ENCODE data around the gene PTPRG. TPM values are rescaled to one million over a fixed set of nuclear protein-coding genes. Genes with fewer than 3 reads are reported as not detected.
"Not testable (repeated sequence)": the region's sequence is repeated elsewhere in the genome, so short reads cannot be mapped to it uniquely, and the experiment has no call there.

PTPRG gene
- total RNA-seq, 2 experiments from 2014 or later = 0.24 to 0.37 TPM

DNA sequence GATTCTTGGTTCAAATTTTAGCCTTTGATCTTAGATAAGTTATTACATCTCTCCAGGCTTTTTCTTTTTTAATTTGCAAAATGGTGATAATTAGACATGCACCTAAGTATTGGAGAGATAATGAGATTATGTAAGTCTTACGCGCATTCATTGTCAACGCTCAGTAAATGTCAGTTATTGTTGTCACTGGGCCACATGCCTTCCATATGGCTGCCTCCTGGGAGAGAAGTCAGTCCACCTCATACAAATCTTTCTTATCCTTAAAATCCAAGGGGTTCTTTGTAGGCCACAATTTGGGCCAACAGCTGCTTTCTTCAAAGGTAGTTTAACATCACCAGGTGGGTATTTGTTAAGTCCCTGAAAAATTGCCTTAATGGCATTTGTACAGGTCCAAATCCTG is 25.5 kb upstream of the PTPRG start:
- no peaks in the 10 kb centered on the region for H3K36me3 Mint-ChIP-seq (ENCODE audit: low read depth)
- CTCF ChIA-PET = interaction anchor here (1.0 to 1.2 kb wide), 2 partner anchors 47 to 653 kb away, joined by 3 read pairs; no protein-coding TSS in a partner anchor
- H3K4me3 Mint-ChIP-seq = no peak overlapping the region
- H3K27me3 Mint-ChIP-seq (ENCODE audit: low read depth) = peaks cover 7% of the 10 kb centered on the region
- DNase-seq = no peak
- no peaks in the 10 kb centered on the region for H3K4me1 Mint-ChIP-seq (ENCODE audit: low read depth)
- H3K9me3 Mint-ChIP-seq = no peaks in the 10 kb centered on the region
- H3K27ac Mint-ChIP-seq = no peak overlapping the region
- intact Hi-C loops (cut with micrococcal nuclease) = no loop called here

DNA sequence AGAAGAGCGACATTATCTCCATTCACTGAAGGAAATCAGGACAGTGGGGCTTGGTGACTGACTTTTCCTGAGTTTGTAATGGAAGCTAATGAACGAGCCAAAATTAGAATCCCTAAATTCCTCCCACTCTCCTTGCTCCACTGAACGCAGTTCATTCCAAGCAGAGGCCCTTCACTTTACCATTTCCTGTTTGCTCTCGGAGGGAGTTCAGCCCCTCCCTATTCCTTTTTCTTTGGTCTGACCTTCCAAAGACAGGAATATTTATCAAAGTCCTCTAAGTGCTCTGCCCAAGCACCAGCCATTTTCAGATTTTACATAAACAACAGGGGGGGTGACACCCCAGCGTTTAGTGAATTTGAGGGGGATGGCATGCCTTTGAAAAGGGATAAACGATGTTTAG is 24.0 kb upstream of the PTPRG start:
- DNase-seq = no peak
- CTCF ChIA-PET = no interaction called here
- Mint-ChIP-seq H3K4me1 (ENCODE audit: low read depth) (no peaks in the 10 kb centered on the region), H3K9me3 (no peaks in the 10 kb centered on the region), H3K4me3 (no peak overlapping the region), H3K27ac (no peak overlapping the region), H3K27me3 (ENCODE audit: low read depth) (peaks cover 10% of the 10 kb centered on the region), H3K36me3 (ENCODE audit: low read depth) (no peaks in the 10 kb centered on the region)
- intact Hi-C loops (cut with micrococcal nuclease) = no loop called here

DNA sequence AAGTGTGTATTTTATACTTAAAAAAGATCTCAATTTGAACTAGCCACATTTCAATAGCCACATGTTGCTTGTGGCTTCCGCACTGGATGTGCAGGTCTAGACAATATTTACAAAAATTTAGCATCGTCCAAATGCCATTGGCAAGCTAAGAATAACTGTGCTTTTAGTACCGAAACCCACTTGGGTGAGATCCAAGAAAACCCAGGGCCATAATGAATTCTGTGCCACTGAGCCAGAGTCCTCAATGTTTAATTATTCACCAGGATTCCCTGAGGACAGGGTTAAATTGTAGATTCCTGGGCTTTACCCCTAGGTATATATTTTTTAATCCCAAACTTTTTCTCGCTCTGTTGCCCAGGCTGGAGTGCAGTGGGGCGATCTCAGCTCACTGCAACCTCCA is 22.9 kb upstream of the PTPRG start:
- Mint-ChIP-seq H3K4me3 (no peak overlapping the region), H3K27me3 (ENCODE audit: low read depth) (peaks cover 10% of the 10 kb centered on the region), H3K4me1 (ENCODE audit: low read depth) (no peaks in the 10 kb centered on the region), H3K36me3 (ENCODE audit: low read depth) (no peaks in the 10 kb centered on the region), H3K9me3 (no peaks in the 10 kb centered on the region), H3K27ac (no peak overlapping the region)
- DNase-seq = no peak
- intact Hi-C loops (cut with micrococcal nuclease) = no loop called here
- CTCF ChIA-PET = no interaction called here

DNA sequence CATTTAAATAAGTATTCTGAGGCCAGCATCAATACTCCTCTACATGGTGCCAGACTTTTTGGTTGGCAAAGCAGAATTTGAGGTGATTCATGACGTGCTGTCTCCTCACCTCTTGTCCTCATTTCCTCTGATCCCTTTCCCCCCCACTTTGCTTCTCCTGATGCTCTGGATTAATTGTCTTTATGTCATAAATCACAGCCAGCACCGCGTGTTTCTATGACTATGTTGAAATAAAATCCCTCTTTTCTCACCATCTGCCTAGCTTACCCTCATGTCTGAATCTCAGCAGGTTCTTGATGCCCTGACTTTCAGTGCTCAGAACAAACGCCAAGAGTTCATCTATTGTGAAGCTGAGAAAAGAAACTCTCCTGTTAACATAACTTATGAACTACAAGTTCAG is 19.7 kb upstream of the PTPRG start:
- no peak overlapping the region for H3K27ac Mint-ChIP-seq
- intact Hi-C loops (cut with micrococcal nuclease) = no loop called here
- no peaks in the 10 kb centered on the region for H3K36me3 Mint-ChIP-seq (ENCODE audit: low read depth)
- no peak overlapping the region for H3K4me3 Mint-ChIP-seq
- CTCF ChIA-PET = no interaction called here
- no peaks in the 10 kb centered on the region for H3K9me3 Mint-ChIP-seq
- no peak for DNase-seq
- no peaks in the 10 kb centered on the region for H3K4me1 Mint-ChIP-seq (ENCODE audit: low read depth)
- H3K27me3 Mint-ChIP-seq (ENCODE audit: low read depth) = peaks cover 10% of the 10 kb centered on the region

DNA sequence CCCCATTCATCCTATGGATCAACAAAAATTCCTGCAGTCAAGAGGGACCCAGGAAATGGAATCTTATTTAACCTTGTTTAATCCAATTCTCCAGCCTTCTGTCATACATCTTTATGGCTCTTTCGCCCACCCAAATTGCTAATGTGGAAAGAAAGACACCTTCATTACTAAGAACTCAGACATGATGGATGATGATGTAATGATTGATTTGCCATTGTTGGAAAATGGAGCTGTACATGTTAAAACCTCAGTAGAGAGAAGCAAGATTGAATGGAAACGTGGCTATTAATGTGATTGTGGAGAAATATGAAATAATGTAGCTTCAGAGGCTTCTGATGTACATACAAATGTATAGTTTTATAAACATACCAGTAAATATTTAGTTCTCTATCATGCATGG is 15.7 kb upstream of the PTPRG start:
- Mint-ChIP-seq H3K9me3 (no peaks in the 10 kb centered on the region), H3K4me3 (no peak overlapping the region), H3K36me3 (ENCODE audit: low read depth) (no peaks in the 10 kb centered on the region), H3K27ac (no peak overlapping the region), H3K4me1 (ENCODE audit: low read depth) (no peaks in the 10 kb centered on the region), H3K27me3 (ENCODE audit: low read depth) (peaks cover 3% of the 10 kb centered on the region)
- no peak for DNase-seq
- intact Hi-C loops (cut with micrococcal nuclease) = no loop called here
- CTCF ChIA-PET = interaction anchor here (0.8 kb wide), 1 partner anchor 143 kb away, joined by 3 read pairs; no protein-coding TSS in a partner anchor

DNA sequence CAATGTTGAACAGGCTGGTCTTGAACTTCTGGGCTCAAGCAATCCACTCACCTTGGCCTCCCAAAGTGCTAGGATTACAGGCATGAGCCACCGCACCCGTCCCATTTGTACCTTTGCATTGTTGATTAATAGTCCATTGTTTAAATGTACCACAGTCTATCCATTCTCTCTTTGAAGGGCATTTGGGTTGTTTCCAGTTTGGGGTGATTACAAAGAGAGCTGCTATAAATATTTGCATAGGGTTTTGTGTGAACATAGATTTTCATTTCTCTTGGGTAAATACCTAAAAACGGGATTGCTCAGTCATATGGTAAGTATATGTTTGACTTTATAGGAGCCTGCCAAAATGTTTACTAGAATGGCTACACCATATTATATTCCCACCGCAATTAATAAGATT is 13.7 kb upstream of the PTPRG start:
- Mint-ChIP-seq H3K27me3 (ENCODE audit: low read depth) (no peaks in the 10 kb centered on the region), H3K9me3 (no peaks in the 10 kb centered on the region), H3K4me1 (ENCODE audit: low read depth) (no peaks in the 10 kb centered on the region), H3K4me3 (no peak overlapping the region), H3K27ac (no peak overlapping the region), H3K36me3 (ENCODE audit: low read depth) (no peaks in the 10 kb centered on the region)
- intact Hi-C loops (cut with micrococcal nuclease) = no loop called here
- CTCF ChIA-PET = no interaction called here
- no peak for DNase-seq

DNA sequence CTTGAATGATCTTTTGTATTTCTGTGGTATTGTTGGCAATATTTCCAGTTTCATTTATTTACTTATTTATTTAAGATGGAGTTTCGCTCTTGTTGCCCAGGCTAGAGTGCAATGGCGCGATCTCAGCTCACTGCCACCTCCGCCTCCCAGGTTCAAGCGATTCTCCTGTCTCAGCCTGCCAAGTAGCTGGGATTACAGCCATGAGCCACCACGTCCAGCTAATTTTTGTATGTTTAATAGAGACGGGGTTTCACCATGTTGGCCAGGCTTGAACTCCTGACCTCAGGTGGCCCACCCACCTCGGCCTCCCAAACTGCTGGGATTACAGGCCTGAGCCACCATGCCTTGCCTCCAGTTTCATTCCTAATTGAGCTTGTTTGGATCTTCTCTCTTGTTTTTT is 8.7 kb upstream of the PTPRG start:
- intact Hi-C loops (cut with micrococcal nuclease); DNase-seq; H3K9me3 Mint-ChIP-seq; H3K27me3 Mint-ChIP-seq (ENCODE audit: low read depth); H3K4me3 Mint-ChIP-seq; H3K4me1 Mint-ChIP-seq (ENCODE audit: low read depth); H3K36me3 Mint-ChIP-seq (ENCODE audit: low read depth); H3K27ac Mint-ChIP-seq: not testable (repeated sequence)
- CTCF ChIA-PET = interaction anchor here (0.6 kb wide), 1 partner anchor 22 kb away, joined by 4 read pairs; no protein-coding TSS in a partner anchor

DNA sequence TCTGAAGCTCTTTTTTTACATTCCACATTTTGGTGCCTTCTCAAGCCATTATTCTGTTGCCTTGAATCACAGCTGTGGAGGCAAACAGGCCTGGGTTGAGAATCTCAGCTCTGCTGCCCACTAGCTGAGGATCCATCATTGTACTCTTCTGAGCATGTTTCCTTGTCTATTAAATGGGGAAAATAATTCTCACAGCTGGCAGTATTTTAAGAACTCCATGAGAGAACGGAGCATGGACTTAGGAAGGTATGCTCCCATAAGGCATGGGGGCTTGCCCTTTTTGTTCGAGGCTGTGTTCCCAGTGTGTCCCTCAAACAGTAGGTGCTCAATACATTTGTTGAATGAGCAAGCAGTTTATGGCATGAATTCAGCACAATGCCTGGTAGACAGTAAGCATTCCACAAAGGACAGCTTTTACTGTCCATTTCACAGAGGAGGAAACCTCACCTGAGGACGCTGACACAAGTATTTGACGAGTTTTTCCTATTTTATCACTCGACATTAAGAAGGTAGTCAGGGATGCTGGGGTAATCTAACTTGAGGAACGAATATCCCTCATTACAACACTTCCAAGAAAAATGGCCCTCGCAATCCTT is 2.1 kb upstream of the PTPRG start:
- no peak overlapping the region for H3K4me3 Mint-ChIP-seq
- no peaks in the 10 kb centered on the region for H3K9me3 Mint-ChIP-seq
- intact Hi-C loops (cut with micrococcal nuclease) = no loop called here
- DNase-seq = no peak
- peaks cover 50% of the 10 kb centered on the region for H3K27me3 Mint-ChIP-seq (ENCODE audit: low read depth)
- CTCF ChIA-PET = no interaction called here
- H3K36me3 Mint-ChIP-seq (ENCODE audit: low read depth) = no peaks in the 10 kb centered on the region
- no peak overlapping the region for H3K27ac Mint-ChIP-seq
- peaks cover 20% of the 10 kb centered on the region for H3K4me1 Mint-ChIP-seq (ENCODE audit: low read depth)

DNA sequence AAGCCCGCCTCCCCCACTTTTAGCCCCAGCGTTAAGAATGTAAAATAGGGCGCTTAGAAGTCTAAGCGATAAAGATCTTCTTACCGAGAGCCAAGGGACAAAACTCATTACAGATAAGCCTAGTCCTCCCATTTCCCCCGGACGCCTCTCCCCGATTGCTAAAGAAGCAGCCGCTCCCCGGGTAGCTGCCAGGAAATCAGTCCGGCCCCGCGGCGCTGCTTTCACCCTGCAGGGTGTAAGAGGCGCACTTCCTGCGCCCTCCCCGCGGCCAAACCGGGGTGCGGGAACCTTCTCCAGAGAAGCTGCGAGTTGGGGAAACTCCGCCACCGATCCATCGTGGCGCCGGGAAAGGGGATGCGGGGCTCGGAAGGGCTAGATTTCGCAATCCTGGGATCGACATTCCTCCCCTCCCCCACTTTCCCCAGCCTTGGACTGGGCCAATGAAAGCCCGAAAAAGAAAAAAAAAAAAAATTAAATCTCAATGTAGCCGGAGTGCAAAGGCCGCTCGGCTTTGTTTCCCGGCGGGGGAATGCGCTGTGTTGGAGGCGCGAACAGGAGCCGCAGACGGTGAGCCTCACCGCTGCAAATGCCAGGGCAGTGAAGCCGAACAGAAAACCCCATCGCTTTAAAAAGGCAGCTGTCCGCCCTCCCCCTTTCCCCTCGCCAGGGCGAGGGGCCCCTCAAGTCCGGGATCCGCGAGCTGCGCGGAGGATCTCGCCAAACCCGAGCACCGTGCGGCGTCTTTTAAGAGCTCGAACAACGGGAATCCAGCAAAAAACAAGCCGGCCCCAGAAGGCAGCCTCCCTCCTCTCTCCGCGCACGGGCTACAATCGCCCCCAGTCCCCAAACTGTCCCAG is 626 bp upstream of the PTPRG start:
- peaks cover 59% of the 10 kb centered on the region for H3K27me3 Mint-ChIP-seq (ENCODE audit: low read depth)
- no peaks in the 10 kb centered on the region for H3K9me3 Mint-ChIP-seq
- intact Hi-C loops (cut with micrococcal nuclease) = loop anchor here (1.0 to 5.0 kb wide), 5 partner anchors 39 to 627 kb away; partner anchors contain the start of gene FHIT
- DNase-seq = peak; percentile 77
- H3K27ac Mint-ChIP-seq = no peak overlapping the region
- CTCF ChIA-PET = interaction anchor here (0.6 to 0.7 kb wide), 4 partner anchors 30 to 627 kb away, joined by 3 read pairs; no protein-coding TSS in a partner anchor
- peak overlapping the region; percentile 79 for H3K4me3 Mint-ChIP-seq
- peaks cover 21% of the 10 kb centered on the region for H3K4me1 Mint-ChIP-seq (ENCODE audit: low read depth)
- H3K36me3 Mint-ChIP-seq (ENCODE audit: low read depth) = no peaks in the 10 kb centered on the region

DNA sequence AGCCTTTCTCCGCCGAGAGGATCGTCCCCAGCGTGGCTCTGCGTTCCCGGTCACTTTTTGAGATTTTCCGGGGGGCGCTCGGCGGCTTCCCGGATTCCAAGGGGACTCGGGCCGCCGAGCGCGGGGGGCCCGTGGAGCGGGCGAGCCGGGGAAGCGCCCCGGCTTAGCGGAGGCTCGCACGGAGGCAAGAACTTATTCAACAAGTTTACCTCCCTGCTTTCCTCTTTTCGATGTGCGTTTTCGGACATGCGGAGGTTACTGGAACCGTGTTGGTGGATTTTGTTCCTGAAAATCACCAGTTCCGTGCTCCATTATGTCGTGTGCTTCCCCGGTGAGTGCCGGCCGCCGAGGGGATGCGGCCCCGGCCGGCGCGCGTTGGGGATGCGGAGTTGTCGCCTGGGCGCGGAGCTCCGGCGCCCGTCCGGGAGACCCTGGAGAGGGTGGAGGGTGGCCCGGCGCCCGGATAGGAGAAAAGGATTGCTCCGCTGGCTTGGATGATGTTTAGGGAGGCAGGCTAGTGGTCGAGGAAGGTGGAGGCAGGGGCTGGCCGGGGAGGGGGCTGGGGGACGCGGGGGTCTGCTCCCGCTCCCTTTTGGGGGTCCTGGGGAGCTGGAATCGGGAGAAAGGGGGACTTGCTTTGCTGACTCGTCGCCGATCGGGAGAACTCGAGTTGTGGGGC is 810 bp downstream of the PTPRG start:
- Mint-ChIP-seq H3K4me1 (ENCODE audit: low read depth) (peaks cover 21% of the 10 kb centered on the region), H3K27ac (no peak overlapping the region), H3K27me3 (ENCODE audit: low read depth) (peaks cover 60% of the 10 kb centered on the region), H3K9me3 (no peaks in the 10 kb centered on the region), H3K36me3 (ENCODE audit: low read depth) (no peaks in the 10 kb centered on the region), H3K4me3 (peak overlapping the region; percentile 79)
- intact Hi-C loops (cut with micrococcal nuclease) = loop anchor here (5.0 kb wide), 3 partner anchors 335 to 625 kb away; no protein-coding TSS in a partner anchor
- no peak for DNase-seq
- CTCF ChIA-PET = no interaction called here

DNA sequence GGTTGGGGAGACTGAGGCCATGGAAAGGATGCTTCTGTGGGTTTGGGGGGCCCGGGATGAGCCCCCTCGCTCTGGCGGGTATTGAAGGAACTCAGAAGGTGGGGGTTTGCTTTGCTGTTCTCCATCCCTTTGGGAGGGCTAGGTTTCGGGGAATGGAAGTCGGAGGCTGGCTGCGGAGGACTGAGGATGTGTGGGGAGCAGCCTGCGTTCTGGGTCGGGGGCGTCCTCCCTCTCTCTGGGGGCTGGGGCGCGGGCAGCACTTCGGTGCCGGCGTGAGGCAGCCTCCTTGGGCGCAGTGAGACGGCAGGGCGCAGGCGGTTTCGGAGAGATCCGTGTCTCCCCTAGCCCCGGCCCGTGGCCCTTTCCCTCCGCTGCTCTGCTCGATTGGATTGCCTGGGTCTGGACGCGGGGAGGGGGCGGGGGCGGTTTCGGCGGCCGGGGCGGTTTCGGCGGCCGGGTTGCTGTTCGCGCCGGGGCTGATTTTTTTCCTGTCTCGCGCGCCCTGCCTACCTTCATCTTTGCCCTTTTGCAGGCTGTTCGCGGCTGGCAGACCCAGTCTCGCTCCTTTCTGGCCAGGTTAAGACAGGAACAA is 1.4 kb downstream of the PTPRG start:
- no peaks in the 10 kb centered on the region for H3K9me3 Mint-ChIP-seq
- no peaks in the 10 kb centered on the region for H3K36me3 Mint-ChIP-seq (ENCODE audit: low read depth)
- intact Hi-C loops (cut with micrococcal nuclease) = loop anchor here (5.0 kb wide), 3 partner anchors 334 to 624 kb away; no protein-coding TSS in a partner anchor
- H3K4me1 Mint-ChIP-seq (ENCODE audit: low read depth) = peaks cover 21% of the 10 kb centered on the region
- no peak for DNase-seq
- CTCF ChIA-PET = interaction anchor here (0.7 to 1.1 kb wide), 2 partner anchors 35 to 44 kb away, joined by 3 read pairs; no protein-coding TSS in a partner anchor
- peaks cover 60% of the 10 kb centered on the region for H3K27me3 Mint-ChIP-seq (ENCODE audit: low read depth)
- H3K4me3 Mint-ChIP-seq = peak overlapping the region; percentile 49
- no peak overlapping the region for H3K27ac Mint-ChIP-seq
